GM23338 (cell line): Measurements from ENCODE around the gene KCTD8. TPM values are rescaled to one million over a fixed set of nuclear protein-coding genes. Genes with fewer than 3 reads are reported as not detected.

Source experiments
- ATAC-seq: fragments of 200-7000 bp; cut with Tn5 transposase; 3 replicates; pipeline ENCODE4 v1.9.1; 2020
- DNase-seq: peaks from one replicate; pipeline ENCODE4 v3.0.0-alpha.2; 2015; ENCODE audit warnings: low spot score
- H2AFZ ChIP-seq: fragments of 200-600 bp; sonication (generic); 2 replicates; pipeline ENCODE4 v1.8.0; 2016; ENCODE audit warnings: antibody characterized with exemption, mild to moderate bottlenecking, moderate library complexity
- H3F3A ChIP-seq: fragments of 200-600 bp; sonication (generic); replicated peaks from 2 replicates; pipeline ENCODE4 v1.8.0; 2017; ENCODE audit warnings: antibody characterized with exemption, mixed run types, low read depth
- H3K27ac ChIP-seq: fragments of 200-600 bp; sonication (generic); 2 replicates; pipeline ENCODE4 v1.6.1; 2016; ENCODE audit warnings: low read depth
- H3K27me3 ChIP-seq: fragments of 200-600 bp; sonication (generic); 2 replicates; pipeline ENCODE4 v1.8.0; 2016; ENCODE audit warnings: mild to moderate bottlenecking, mixed run types, moderate library complexity; ENCODE audit not compliant: insufficient read depth
- H3K36me3 ChIP-seq: fragments of 200-600 bp; sonication (generic); 2 replicates; pipeline ENCODE4 v1.8.0; 2016; ENCODE audit warnings: mild to moderate bottlenecking; ENCODE audit not compliant: insufficient read depth
- H3K4me1 ChIP-seq: fragments of 200-600 bp; sonication (generic); 2 replicates; pipeline ENCODE4 v1.8.0; 2016; ENCODE audit warnings: mild to moderate bottlenecking, moderate library complexity; ENCODE audit not compliant: insufficient read depth
- H3K4me2 ChIP-seq: fragments of 200-600 bp; sonication (generic); 2 replicates; pipeline ENCODE4 v1.7.1; 2017; ENCODE audit warnings: mixed run types
- H3K4me3 ChIP-seq: fragments of 200-600 bp; sonication (generic); 2 replicates; pipeline ENCODE4 v1.6.1; 2016; ENCODE audit warnings: mixed run types
- H3K79me2 ChIP-seq: fragments of 200-600 bp; sonication (generic); replicated peaks from 2 replicates; pipeline ENCODE4 v1.8.0; 2017; ENCODE audit warnings: mild to moderate bottlenecking; ENCODE audit not compliant: insufficient read depth
- H3K9me2 ChIP-seq: fragments of 200-600 bp; sonication (generic); 2 replicates; pipeline ENCODE4 v1.8.0; 2017; ENCODE audit not compliant: insufficient read depth
- H4K20me1 ChIP-seq: fragments of 200-600 bp; sonication (generic); replicated peaks from 2 replicates; pipeline ENCODE4 v1.8.0; 2017; ENCODE audit warnings: mild to moderate bottlenecking; ENCODE audit not compliant: insufficient read depth
- H3K27ac Mint-ChIP-seq: 2 replicates; pipeline ENCODE4 v1.8.0; 2020; ENCODE audit warnings: inconsistent platforms, mild to moderate bottlenecking, moderate library complexity, mixed read lengths
- H3K27me3 Mint-ChIP-seq: 3 replicates; pipeline ENCODE4 v1.8.0; 2022; ENCODE audit warnings: low read depth, mild to moderate bottlenecking, moderate library complexity, mixed read lengths, inconsistent platforms; ENCODE audit not compliant: insufficient read depth, poor library complexity
- H3K36me3 Mint-ChIP-seq: 3 replicates; pipeline ENCODE4 v1.8.0; 2021; ENCODE audit warnings: low read depth, mild to moderate bottlenecking, inconsistent platforms, moderate library complexity, mixed read lengths
- H3K4me1 Mint-ChIP-seq: 3 replicates; pipeline ENCODE4 v1.8.0; 2020; ENCODE audit warnings: mild to moderate bottlenecking, inconsistent platforms, mixed read lengths
- H3K4me3 Mint-ChIP-seq: 3 replicates; pipeline ENCODE4 v1.8.0; 2021; ENCODE audit warnings: moderate library complexity, mild to moderate bottlenecking, inconsistent platforms, mixed read lengths
- H3K9me3 Mint-ChIP-seq: 3 replicates; pipeline ENCODE4 v1.8.0; 2020; ENCODE audit warnings: moderate library complexity, mild to moderate bottlenecking, inconsistent platforms, mixed read lengths
- CREB1 ChIP-seq: fragments of 250-450 bp; sonication (Bioruptor Pico); IDR thresholded peaks from 2 replicates; pipeline ENCODE4 v1.5.0; 2020; ENCODE audit warnings: low read depth, mild to moderate bottlenecking, moderate library complexity
- ETS1 ChIP-seq: IDR thresholded peaks from 2 replicates; pipeline ENCODE4 v1.6.1; 2016; ENCODE audit warnings: antibody characterized with exemption
- EZH2 ChIP-seq: fragments of 200-600 bp; sonication (generic); IDR thresholded peaks from one replicate; pipeline ENCODE4 v1.8.0; 2017; ENCODE audit warnings: antibody characterized with exemption, mild to moderate bottlenecking, low read depth; ENCODE audit not compliant: unreplicated experiment
- EZH2phosphoT487 ChIP-seq: fragments of 200-600 bp; sonication (generic); IDR thresholded peaks from one replicate; pipeline ENCODE4 v1.8.1; 2018; ENCODE audit warnings: antibody characterized with exemption; ENCODE audit not compliant: unreplicated experiment
- JUNB ChIP-seq: IDR thresholded peaks from one replicate; pipeline ENCODE4 v1.6.1; 2016; ENCODE audit warnings: antibody characterized with exemption; ENCODE audit not compliant: unreplicated experiment
- NANOG ChIP-seq: IDR thresholded peaks from 2 replicates; pipeline ENCODE4 v1.6.1; 2016; ENCODE audit warnings: antibody characterized with exemption, borderline replicate concordance
- POLR2AphosphoS5 ChIP-seq: IDR thresholded peaks from 2 replicates; pipeline ENCODE4 v1.6.1; 2016; ENCODE audit warnings: antibody characterized with exemption, low read depth
- STAT1 ChIP-seq: IDR thresholded peaks from one replicate; pipeline ENCODE4 v1.6.1; 2016; ENCODE audit warnings: antibody characterized with exemption; ENCODE audit not compliant: unreplicated experiment
- ZNF114 ChIP-seq: fragments of 250-450 bp; sonication (Bioruptor Pico); IDR thresholded peaks from 2 replicates; pipeline ENCODE4 v1.5.0; 2020; ENCODE audit warnings: mild to moderate bottlenecking, moderate library complexity
- ZNF462 ChIP-seq: fragments of 250-450 bp; sonication (Bioruptor Pico); IDR thresholded peaks from 2 replicates; pipeline ENCODE4 v1.5.0; 2020; ENCODE audit warnings: mild to moderate bottlenecking, moderate library complexity
- polyA plus RNA-seq: library from polyadenylated mRNA; unstranded; fragments of >200 nt; fragmentation: Nextera tagmentation; extraction: Ambion mirVana; gene quantifications from 2 replicates; pipeline ENCODE4 v1.2.1, GENCODE V29; 2016
- total RNA-seq: library from RNA; depleted of rRNA; stranded (reverse); fragments of >200 nt; shearing (Covaris generic); gene quantifications from 2 replicates; pipeline ENCODE4 v1.2.3, GENCODE V29; 2014

The KCTD8 gene
- total and polyA plus RNA-seq, 2 experiments from 2014 or later = 2.8 to 5.0 TPM

GRCh38 chr4:44287505-44287904 lies 161.1 kb downstream of the KCTD8 start:
- no peak overlapping the region for H3K4me3 Mint-ChIP-seq
- Histone ChIP-seq H3K27me3 (no peaks in the 10 kb centered on the region), H3F3A (no peaks in the 10 kb centered on the region), H4K20me1 (no peaks in the 10 kb centered on the region), H3K79me2 (no peaks in the 10 kb centered on the region), H3K9me2 (0 out of 2 replicates have a peak, but pooled peaks cover 4% of the 10 kb centered on the region), H3K27ac (no peak overlapping the region), H3K4me1 (no peaks in the 10 kb centered on the region), H2AFZ (no peak overlapping the region), H3K4me3 (no peak overlapping the region), H3K4me2 (no peak overlapping the region), H3K36me3 (no peaks in the 10 kb centered on the region)
- peaks cover 3% of the 10 kb centered on the region; the same call in 1 of the 3 replicates for H3K9me3 Mint-ChIP-seq
- TF ChIP-seq ZNF114 (CRISPR knock-in tag) = no peak
- no peak for TF ChIP-seq EZH2phosphoT487
- no peak for TF ChIP-seq JUNB
- no peak for TF ChIP-seq EZH2
- TF ChIP-seq NANOG = no peak
- no peak for TF ChIP-seq ETS1
- no peak for TF ChIP-seq POLR2AphosphoS5
- TF ChIP-seq CREB1 = no peak
- H3K4me1 Mint-ChIP-seq = no peaks in the 10 kb centered on the region
- H3K27me3 Mint-ChIP-seq = no peaks in the 10 kb centered on the region
- DNase-seq (no peak), ATAC-seq (no peak)
- H3K27ac Mint-ChIP-seq = no peak overlapping the region
- peaks cover 15% of the 10 kb centered on the region for H3K36me3 Mint-ChIP-seq

- H3K36me3 Mint-ChIP-seq = peaks cover 6% of the 10 kb centered on the region
- H3K4me1 Mint-ChIP-seq = no peaks in the 10 kb centered on the region
Measured at GRCh38 chr4:44279469-44279868, 169.1 kb downstream of the KCTD8 start.

More at GRCh38 chr4:44279469-44279868, 169.1 kb downstream of the KCTD8 start:
- Mint-ChIP-seq H3K27ac (no peak overlapping the region), H3K9me3 (peaks cover 2% of the 10 kb centered on the region; the same call in 1 of the 3 replicates), H3K4me3 (no peak overlapping the region), H3K27me3 (no peaks in the 10 kb centered on the region)
- H3K4me1 ChIP-seq = no peaks in the 10 kb centered on the region
- no peaks in the 10 kb centered on the region for H4K20me1 ChIP-seq
- H3K27me3 ChIP-seq = no peaks in the 10 kb centered on the region
- H3K27ac ChIP-seq = no peak overlapping the region
- no peak overlapping the region for H3K4me3 ChIP-seq
- no peak overlapping the region for H2AFZ ChIP-seq
- TF ChIP-seq ZNF462 = no peak
- no peak for TF ChIP-seq EZH2
- no peak for TF ChIP-seq STAT1
- TF ChIP-seq EZH2phosphoT487 = no peak
- no peak for TF ChIP-seq POLR2AphosphoS5
- 0 out of 2 replicates have a peak, but pooled peaks cover 4% of the 10 kb centered on the region for H3K9me2 ChIP-seq
- H3F3A ChIP-seq = no peaks in the 10 kb centered on the region
- H3K79me2 ChIP-seq = no peaks in the 10 kb centered on the region
- no peaks in the 10 kb centered on the region for H3K36me3 ChIP-seq
- ATAC-seq (no peak), DNase-seq (no peak)
- no peak overlapping the region for H3K4me2 ChIP-seq
